Fibroblast of peridontal ligament (primary cell): ENCODE measurements around the gene TMPRSS4.

Experiments used
- DNase-seq: peaks from one replicate; pipeline ENCODE4 v3.0.0-alpha.2; 2010; ENCODE audit errors: extremely low read depth

The TMPRSS4 gene

DNA sequence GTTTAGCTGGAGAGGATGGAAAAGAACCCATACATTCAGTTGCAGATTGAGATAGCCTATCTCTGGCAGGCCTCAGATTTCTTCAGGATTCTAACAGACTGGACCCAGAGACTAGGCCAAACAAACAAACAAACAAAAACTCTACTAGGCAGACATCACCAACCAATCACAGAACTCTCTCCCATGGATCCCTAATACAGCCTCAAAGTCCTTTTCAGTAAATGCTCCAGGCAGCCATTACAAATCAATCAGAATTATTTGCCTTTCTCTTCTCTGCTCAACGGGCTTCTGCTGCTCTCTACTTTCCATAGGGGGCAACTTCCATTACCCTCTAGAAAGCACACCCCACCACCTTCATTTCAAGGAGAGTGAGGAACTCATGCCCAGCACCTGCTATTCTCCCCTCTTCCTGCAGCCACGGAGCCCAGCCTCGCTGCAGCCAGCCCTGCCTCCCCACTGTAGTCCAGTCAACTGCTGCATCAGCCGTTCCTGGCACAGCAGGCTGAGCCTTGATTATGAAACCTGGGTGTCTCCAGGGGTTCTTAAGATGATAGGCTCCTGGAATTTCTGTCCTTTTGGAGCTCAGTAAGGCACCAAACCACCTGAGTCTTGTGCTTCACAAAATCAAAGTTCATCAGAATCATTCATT, 28.9 kb downstream of the TMPRSS4 start:
- no peak for DNase-seq

DNA sequence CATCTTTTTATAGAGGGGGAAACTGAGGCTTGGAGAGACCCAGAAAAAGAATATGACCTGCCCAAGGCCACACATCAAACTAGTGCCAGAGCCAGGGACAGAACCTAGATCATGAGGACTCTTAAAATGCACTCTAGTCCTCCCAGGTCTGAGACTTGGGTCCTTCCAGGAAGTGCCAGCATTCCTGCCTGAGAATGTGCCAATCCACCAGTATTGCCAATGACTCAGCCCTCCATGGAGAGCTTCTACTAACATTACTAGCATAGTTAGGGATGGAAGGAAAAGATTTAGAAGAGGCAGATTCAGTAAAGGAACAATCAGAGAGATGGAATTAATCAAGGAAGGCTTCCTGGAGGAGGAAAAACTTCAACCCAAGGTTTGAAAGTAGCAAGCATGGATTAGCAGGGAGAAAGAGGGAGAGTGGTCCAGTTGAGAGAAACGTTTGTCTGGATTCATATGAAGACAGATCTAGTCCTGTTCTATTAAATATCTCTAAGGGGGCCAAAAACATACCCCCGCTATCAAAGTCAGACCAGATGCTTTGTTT, 30.0 kb downstream of the TMPRSS4 start:
- DNase-seq, result no peak

DNA sequence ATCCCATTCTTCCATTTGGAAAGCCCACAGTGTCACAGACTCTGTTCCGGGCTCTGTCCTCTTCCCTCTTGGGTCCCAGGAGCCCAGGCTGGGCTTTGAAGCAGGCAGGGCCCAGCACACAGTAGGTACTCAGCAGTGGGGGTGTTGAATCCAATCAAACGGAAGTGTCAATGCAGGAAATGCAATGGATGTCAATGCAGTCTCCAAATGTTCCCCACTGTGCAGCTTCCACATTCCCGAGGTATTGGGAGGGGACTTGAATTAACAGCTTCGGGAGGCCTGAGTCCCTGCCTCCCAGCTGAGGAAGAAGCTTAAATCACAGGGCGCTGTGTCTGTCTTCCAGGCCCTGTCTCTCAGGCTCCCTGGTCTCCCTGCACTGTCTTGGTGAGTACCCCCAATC, 31.6 kb downstream of the TMPRSS4 start:
- no peak for DNase-seq

DNA sequence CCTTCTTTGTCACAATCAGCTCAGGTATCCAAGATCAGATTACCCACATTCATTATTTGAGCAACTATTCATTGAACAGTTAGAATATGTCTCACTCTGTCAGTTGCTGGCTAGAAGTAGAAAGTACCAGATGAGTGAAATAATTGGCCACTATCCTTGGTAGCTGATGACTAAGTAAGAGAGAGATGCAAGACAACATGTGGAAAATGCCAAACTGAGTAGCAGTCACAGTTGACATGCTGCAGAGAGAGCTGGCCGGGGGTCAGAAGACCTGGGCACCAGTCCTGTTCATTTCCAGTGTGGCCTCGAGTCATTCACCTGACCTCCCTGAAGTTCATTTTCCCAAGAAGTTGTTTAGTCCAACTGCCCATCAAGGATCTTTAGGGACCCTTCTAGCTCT, 32.4 kb downstream of the TMPRSS4 start:
- DNase-seq, result no peak

DNA sequence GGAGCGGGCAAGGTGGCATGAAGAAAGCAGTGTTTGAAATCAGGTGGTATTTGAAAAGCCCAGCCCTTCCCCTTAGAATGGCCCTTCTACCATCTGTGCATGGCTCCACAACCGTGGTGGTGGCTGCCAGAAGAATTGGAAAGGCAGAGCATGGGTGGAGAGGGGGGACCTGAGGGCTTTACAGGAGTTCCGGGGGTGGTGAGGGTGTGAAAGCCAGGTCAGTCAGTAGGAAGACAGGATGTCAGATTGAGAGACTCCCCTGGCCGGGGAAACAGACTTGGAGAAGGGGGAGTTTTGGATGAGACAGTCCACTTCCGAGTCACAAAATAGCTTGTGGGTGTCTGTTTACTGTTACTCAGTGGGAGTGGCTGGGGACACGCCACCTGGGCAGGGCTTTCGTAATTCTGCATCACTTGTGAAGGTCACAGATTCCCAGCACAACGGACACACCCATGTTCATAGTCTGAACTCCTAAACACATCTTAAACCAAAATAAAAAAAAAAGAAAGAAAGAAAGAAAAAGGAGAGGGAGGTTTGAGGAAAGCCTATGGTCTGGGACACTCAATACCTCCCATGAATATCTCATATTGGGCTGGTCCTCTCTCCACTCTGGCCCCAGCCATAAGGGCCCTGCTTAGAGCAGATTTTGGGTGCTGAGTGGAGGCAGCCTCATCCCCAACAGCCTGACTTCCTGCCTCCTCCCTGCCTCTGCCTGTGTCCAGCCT, 34.3 kb downstream of the TMPRSS4 start:
- DNase-seq, result no peak

DNA sequence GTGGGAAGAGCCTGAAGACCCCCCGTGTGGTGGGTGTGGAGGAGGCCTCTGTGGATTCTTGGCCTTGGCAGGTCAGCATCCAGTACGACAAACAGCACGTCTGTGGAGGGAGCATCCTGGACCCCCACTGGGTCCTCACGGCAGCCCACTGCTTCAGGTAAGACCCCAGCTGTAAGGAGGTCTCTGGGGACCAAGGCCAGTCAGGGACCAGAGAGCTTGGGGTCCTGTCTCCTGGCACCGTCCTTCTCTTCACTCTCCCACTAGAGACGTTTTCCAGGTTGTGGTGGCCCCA, 34.8 kb downstream of the TMPRSS4 start:
- DNase-seq, result no peak

DNA sequence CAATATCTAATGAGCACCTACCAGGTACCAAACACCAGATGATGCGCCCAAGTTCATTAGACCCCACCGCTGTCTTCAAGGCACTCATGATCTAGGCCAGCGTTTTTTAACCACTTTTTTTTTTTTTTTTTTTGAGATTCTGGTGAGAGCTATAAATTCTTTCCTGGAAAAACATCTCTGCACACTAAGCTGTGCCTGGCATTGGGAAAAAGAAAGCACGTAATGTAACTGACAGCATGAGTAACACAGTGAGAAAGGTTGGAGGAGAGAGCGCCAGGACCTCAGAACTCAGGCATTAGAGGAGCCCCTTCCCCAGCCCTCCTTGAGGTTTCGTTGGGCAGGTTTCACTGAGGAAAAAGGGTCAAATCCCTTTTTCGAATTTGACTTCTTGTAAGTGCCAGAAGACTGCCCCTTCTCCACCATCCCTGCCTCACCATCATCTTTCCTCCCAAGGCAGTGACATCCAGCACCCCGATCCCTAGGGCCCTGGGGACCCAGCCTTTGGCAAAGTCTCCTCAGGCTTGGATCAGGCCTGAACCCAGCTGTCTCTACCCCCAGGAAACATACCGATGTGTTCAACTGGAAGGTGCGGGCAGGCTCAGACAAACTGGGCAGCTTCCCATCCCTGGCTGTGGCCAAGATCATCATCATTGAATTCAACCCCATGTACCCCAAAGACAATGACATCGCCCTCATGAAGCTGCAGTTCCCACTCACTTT, 36.0 kb downstream of the TMPRSS4 start:
- no peak for DNase-seq

DNA sequence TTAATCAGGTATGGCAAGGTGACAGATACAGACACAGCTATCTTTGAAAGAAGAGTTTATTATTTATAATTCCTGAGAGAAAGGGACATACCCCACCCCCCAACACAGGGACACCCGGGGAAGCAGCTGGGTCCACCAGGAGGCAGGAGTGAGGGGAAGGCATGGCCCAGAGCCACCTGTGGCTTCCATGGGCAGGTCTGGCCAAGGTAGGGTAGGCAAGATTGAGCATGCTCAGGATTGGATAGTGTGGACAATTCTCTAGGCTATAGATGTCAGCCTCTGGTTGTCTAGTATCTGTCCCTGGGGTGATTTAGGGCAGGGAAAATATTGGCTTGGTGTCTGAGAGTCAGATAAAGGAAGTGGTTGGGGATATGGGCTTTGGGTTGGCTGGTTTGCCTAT, 37.4 kb downstream of the TMPRSS4 start:
- DNase-seq, result no peak

DNA sequence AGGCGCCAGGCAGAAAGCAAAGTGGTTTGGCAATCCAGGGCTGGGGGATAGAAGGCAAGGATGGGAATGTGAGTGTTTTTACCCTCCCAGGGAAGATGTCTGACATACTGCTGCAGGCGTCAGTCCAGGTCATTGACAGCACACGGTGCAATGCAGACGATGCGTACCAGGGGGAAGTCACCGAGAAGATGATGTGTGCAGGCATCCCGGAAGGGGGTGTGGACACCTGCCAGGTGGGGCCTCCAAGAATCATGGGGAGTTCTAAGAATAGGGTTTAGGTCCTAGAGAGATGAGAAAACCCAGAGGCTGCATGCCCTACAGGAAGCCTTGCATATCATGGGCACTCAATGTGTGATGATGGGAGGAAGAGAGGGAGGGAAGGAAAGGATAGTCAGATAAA, 38.2 kb downstream of the TMPRSS4 start:
- no peak for DNase-seq

DNA sequence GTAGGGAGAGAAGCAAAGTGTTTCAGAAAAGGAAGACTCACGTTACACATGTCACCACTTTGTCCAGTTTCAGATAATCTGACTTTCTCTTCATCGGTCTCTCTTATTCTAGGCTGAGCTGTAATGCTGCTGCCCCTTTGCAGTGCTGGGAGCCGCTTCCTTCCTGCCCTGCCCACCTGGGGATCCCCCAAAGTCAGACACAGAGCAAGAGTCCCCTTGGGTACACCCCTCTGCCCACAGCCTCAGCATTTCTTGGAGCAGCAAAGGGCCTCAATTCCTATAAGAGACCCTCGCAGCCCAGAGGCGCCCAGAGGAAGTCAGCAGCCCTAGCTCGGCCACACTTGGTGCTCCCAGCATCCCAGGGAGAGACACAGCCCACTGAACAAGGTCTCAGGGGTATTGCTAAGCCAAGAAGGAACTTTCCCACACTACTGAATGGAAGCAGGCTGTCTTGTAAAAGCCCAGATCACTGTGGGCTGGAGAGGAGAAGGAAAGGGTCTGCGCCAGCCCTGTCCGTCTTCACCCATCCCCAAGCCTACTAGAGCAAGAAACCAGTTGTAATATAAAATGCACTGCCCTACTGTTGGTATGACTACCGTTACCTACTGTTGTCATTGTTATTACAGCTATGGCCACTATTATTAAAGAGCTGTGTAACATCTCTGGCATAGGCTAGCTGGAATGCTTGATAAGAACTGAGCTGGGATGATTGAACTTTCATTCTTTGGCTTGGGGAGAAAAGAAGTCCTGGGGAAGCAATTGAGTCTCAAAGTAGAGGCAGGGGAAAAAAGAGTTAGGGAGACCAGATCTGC, 41.1 kb downstream of the TMPRSS4 start:
- DNase-seq, result no peak

DNA sequence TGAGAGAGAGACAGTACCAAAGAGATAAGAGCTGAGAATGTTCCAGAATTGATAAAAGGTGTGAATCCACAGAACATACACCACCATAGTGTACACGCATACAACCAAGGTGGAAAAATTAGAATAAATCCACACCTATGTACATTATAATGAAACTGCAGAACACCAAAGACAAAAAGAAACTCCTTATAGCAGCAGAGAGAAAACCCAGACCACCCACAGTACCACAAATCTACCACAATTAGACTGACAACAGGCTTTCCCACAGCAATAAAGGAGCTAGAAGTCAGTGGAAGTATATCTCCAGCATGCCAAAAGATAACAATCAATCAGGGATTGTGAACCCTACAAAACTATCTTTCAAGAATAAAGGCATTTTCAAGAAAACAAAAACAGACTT, 43.9 kb downstream of the TMPRSS4 start:
- DNase-seq, result no peak

DNA sequence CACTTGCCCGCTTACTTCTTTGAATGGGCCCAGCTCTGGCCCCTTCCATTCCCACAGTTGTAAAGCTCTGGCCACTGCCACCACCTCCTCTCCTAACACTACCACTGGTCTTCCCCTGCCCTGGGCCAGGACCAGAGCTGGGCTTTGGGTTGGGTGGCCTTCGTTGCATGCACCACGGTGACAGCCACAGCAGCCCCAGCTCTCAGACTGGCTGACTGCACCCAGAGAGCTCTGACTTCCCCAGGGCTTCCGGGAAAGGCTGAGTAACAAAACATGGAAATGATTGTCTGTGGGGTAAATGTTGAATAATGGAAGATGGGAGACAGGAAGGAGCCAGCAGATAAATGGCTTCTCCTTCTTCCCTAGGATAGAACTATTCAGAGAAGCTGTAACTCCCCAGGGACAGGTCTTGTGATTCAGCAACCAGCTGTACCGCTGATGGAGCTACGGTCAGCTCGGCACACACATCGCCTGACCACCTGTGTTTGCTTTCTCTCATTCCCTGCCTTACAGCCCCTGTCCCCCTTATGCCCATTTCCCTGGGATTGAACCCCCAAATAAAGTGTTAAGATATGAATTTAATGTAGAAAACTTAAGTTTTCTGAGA, 48.2 kb downstream of the TMPRSS4 start:
- no peak for DNase-seq

DNA sequence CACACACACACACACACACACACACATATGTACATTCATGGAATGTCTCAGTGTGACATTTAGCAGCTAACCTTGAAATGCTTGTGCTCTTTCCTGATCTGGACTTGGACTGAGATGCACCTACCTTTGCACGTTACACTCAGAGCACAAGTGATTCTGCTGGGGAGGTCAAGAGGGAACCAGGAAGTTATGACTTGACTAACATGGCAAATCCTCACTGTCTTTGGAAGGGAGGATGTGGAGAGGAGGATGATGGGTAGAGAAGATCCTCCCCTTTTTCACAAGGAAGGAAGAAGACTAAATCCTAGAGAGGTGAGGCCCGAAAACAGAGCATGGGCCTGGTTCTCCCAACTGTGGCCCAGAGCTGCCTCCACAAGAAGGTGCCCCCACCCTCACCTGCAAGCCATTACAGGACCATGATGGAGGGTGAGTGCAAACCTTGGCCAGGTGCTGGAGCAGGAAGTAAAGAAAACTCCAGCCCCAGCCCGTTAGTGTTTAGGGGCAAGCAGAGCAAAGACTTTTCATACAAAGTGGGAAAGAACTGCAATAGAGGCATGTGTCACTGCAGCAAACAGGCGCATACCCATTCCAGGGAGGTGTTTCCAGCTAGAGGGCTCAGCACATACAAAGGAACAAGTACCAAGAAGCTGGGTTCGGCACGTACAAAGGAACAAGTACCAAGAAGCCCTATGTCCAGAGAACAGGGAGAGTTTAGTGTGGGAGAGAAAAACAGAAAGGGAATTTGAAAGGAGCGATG, 49.4 kb downstream of the TMPRSS4 start:
- no peak for DNase-seq

DNA sequence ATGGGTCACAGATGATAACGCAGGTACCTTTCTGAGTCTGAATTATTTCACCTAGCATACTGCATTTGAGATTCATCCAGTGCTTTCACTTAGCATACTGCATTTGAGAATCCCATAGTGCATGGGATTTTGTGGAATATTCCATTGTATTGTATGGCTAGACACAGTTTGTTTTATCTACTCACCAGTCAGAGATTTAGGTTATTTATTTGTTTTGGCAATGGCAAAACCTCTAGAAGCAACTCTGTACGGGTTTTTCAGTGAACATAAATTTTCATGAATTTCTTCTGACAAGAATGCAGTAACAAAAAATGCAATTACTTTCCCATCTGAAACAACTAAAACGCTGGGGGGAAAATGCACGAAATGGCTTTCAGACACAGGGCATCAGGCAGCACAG, 51.4 kb downstream of the TMPRSS4 start:
- DNase-seq, result no peak

DNA sequence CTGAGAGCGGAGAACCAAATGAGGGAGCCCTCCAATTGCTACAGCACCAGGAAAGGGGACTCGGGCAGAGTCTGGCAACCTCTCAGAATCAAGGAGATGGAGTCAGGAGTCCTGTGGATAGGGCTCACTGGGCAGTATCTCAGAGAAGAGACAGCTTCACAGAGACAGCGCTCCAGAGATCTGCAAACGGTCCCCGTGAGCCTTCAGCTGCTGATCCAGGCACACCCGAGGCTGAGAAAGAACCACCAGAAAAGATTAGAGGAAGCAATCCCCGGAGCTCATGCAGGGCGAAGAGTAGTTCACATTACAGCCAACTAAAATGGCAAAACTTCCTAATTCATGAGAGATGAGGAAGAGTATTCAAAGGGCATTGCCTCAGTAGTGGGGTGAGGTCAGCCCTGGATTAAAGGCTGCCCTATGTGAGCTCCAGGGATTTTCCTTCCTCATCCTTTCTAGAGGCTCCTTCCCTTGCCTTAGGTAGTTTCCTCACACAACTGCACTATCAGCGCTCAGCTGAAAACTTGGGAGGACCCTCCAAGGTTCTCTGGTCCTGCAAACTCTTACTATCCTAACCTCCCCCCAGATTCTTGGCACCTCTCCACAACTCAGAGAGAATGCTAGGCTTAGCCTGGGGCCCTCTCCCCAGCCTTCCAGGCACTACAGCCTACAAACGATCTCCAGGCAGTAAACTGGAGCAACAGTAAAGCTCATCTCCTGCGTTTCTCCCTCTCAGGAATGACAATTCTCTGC, 52.0 kb downstream of the TMPRSS4 start:
- DNase-seq, result no peak

DNA sequence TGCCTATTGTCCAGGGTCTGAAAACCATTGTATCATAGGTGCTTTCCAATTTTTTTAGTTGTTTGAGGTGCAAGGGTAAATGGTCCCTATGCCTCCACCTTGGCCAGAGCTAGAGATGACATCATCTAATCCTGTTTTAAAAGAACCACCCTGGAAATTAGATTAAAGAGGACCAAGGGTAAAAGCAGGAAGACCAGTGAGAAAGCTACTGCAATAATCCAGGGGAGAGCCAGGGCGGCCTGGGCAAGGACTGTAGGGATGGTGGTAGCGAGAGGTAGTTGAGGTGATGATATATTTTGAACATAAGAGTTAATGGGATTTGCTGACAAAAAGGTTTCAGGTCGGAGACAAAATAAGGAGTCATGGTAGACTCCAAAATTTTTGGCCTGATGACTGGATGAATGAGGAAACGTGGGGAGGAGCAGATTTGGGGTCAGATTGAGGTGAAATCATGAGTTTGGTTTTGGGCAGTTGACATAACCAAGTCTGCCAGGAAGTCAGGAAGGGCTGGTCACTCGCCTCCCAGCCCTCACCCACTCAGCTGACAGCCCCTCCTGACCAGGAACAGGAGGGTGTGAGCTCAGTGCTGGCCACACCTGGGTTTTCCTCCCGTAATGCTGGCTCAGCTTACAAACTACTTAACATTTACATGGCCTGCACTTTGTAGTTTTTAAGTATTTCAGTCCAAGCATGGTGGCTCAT, 52.7 kb downstream of the TMPRSS4 start:
- no peak for DNase-seq

DNA sequence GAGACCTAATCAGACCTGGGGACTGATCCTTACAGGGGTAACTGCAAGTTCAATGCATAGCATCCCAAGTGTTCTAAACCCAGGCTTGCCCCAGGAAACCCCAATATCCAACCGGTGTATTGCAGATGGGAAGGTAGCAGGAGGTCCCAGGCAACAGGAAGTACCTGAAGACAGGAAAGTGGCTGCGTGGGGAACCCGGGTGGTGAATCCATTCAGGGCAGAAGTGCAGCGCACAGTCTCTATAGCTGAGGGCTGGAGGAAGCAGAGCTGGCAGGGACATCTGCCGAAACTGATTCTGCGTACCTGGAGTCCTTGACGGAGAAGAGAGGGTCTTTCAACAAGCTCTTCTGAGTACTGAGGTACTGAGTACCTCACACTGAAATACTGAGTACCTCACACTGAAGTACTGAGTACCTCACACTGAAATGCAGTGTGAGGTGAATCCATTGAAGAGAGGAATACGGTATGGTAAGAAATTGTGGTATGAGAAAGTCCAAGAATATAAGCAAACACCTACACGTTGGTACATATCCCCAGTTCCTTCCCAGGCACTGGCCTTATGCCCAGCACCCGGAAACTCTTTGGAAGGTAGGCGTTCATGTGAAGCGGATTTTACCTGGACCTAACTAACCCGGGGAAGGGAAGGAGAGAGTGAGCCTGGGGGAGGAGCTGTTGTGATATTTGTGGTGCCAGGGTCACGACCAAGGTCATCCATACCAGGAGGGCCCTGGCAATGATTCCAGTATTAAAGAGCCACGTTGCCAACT, 55.7 kb downstream of the TMPRSS4 start:
- no peak for DNase-seq

DNA sequence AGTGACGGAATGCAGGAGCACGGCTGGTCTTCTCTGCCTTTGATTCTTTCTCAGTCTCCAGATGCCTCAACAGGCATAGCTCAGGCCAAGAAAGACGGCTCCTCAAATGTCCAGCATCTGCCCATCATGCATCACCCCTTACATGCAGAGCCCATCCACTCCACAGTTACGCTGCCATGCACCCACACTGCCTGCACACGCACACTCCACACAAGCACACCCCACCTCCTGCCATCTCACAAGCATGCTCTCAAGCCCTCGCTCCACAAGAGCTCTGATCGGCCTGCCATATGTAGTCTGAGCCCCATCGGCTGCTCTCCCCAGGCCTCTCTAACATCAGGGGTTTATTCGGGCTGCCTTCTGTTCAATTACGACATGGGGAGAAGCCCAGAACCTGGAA, 56.9 kb downstream of the TMPRSS4 start:
- DNase-seq, result no peak
